HUES64 (cell line): ENCODE data around the gene PEAK1.

ENCODE experiments used
- H3K27ac ChIP-seq: 2 replicates; pipeline ENCODE4 v1.7.0; 2013; ENCODE audit warnings: low read depth, low read length, inconsistent platforms
- H3K27me3 ChIP-seq: 2 replicates; pipeline ENCODE4 v1.6.1; 2013; ENCODE audit warnings: mild to moderate bottlenecking, low read length; ENCODE audit not compliant: insufficient read depth
- H3K36me3 ChIP-seq: 2 replicates; pipeline ENCODE4 v1.6.1; 2013; ENCODE audit warnings: mild to moderate bottlenecking, low read length; ENCODE audit not compliant: insufficient read depth
- H3K4me1 ChIP-seq: 2 replicates; pipeline ENCODE4 v1.6.1; 2013; ENCODE audit warnings: mild to moderate bottlenecking, low read length, moderate library complexity; ENCODE audit not compliant: insufficient read depth
- H3K4me3 ChIP-seq: 2 replicates; pipeline ENCODE4 v1.5.1; 2013; ENCODE audit warnings: mild to moderate bottlenecking, low read length, moderate library complexity
- H3K9ac ChIP-seq: 2 replicates; pipeline ENCODE4 v1.6.1; 2013; ENCODE audit warnings: mild to moderate bottlenecking, low read depth, low read length
- H3K9me3 ChIP-seq: 2 replicates; pipeline ENCODE4 v1.6.1; 2013; ENCODE audit warnings: low read depth, low read length; ENCODE audit not compliant: insufficient read depth
- WGBS: fragments of 150-250, 120-280 bp; methylation state at CpG from one replicate; pipeline ENCODE4 v1.1.7; 2013; ENCODE audit warnings: missing lambda C conversion rate; 5-methylcytosine and 5-hydroxymethylcytosine counted together

The PEAK1 gene

DNA sequence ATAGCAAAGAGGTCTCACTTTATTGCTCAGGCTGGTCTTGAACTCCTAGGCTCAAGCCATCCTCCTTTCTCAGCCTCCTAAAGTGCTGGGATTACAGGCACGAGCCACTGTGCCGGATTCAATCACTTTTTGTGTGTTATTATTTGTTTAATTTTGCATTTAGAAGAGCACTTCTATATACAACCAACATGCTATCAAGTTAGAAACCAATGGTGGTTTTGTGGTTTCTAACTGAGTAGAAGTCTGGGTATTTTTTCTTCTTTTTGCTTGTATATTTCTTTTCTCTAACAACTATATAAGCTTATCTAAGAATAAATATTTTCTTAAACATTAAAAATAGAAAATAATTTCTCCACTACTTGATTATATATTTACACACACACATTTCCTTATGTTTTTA, 86.7 kb downstream of the PEAK1 start:
- no peaks in the 10 kb centered on the region for H3K27me3 ChIP-seq
- no peaks in the 10 kb centered on the region for H3K36me3 ChIP-seq
- no CpG with 5 or more reads among the region's 2 CpGs for WGBS
- no peaks in the 10 kb centered on the region for H3K9me3 ChIP-seq
- no peak overlapping the region for H3K27ac ChIP-seq
- H3K4me1 ChIP-seq: peaks cover 15% of the 10 kb centered on the region
- no peak overlapping the region for H3K4me3 ChIP-seq
- H3K9ac ChIP-seq: no peak overlapping the region

DNA sequence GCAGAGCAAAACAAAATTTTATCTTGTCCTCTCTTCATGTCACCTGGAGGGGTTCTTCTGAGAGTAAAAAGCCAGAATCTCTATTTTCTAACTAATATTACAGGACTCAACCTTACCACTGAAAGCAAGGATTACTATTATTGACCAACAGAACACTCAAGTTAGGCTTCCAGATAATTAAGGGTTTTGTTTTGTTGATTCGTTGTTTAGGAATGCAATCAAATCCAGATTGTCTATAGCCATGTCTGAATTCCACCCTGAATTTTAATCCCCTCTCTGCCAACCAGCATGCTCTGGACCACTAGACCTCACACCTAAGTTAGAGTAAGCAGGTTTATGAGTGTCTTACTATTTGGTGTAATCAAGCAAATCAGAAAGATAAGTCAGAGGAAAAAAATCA, 90.7 kb downstream of the PEAK1 start:
- Histone ChIP-seq H3K9me3 (no peaks in the 10 kb centered on the region), H3K4me3 (no peak overlapping the region), H3K27ac (no peak overlapping the region), H3K4me1 (peaks cover 18% of the 10 kb centered on the region), H3K36me3 (no peaks in the 10 kb centered on the region), H3K9ac (no peak overlapping the region), H3K27me3 (no peaks in the 10 kb centered on the region)
- 100% methylated on average over 1 of the region's 1 CpG for WGBS

DNA sequence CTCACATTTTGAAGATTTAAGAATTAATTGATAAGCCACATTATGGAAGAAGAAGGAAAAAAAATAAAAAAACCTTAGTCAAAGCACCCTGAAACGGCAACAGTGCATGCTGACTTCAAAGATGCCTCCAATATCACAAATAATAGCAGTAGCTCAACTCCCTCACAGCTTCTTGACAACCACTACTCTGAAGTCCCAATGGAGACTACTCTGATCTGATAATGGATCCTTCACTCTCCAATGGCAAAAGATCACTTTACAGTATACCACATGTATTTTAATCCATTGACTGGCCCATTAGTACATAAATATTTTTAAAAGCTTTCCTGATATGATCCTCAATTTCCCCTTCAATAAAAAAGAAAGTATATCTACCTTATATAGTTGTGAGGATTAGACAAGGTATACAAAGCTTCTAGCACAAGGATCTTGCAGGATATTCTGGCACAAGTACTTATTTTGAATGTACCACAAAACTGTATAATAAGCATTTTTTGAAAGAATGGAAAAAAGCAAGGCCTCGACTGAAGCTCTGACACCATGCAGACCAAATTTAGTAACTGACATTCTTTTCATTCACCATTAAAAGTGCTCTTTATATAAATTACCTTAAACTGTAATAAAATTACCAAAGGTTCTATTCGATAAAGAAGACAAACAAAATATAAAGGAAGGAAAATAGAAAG, 91.9 kb downstream of the PEAK1 start:
- WGBS: 90% methylated on average over 2 of the region's 3 CpGs

DNA sequence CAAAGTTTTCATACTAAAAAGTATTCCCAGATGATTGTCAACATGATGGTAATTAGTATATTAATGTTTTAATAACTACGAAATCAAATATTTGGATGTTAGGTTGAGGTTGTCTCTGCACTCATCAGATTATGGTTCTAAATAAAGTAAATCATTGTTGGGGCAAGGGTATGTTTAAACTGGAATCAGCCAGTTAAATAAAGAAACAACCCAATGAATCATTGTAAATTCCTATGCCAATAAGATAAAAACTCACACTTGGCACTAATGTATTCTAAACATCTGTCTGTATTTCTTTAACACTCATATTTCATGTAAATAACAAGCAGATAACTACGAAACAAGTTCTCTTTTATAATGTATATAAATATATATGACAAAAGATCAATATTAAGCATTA, 92.7 kb downstream of the PEAK1 start:
- Histone ChIP-seq H3K4me3 (no peak overlapping the region), H3K27ac (no peak overlapping the region), H3K9ac (no peak overlapping the region), H3K4me1 (peaks cover 18% of the 10 kb centered on the region), H3K36me3 (no peaks in the 10 kb centered on the region), H3K9me3 (no peaks in the 10 kb centered on the region), H3K27me3 (no peaks in the 10 kb centered on the region)
- 100% methylated on average over 1 of the region's 2 CpGs for WGBS

More for the DNA sequence above, 91.9 kb downstream of the PEAK1 start:
- Histone ChIP-seq H3K27ac (no peak overlapping the region), H3K4me1 (peaks cover 18% of the 10 kb centered on the region), H3K9ac (no peak overlapping the region), H3K27me3 (no peaks in the 10 kb centered on the region), H3K4me3 (no peak overlapping the region), H3K36me3 (no peaks in the 10 kb centered on the region), H3K9me3 (no peaks in the 10 kb centered on the region)

DNA sequence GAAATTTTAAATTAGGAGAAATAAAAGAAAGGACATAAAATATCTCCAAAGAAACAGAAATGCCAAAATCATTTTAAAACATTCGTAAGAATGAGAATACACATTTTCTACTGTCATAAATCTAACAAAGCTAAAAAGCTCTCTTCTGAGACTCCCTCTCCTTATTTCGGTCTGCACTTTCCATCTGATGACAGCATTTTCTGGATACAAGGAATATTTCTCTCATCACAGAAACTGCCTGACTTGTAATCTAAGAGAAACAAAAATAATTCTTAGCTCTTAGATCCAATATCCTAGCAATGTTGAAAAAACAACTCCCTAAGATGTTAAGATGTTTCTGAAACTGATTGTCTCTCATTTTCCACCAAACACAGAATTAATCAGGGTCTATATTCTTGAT, 93.5 kb downstream of the PEAK1 start:
- Histone ChIP-seq H3K4me3 (no peak overlapping the region), H3K9ac (no peak overlapping the region), H3K27me3 (no peaks in the 10 kb centered on the region), H3K36me3 (no peaks in the 10 kb centered on the region), H3K9me3 (no peaks in the 10 kb centered on the region), H3K27ac (no peak overlapping the region), H3K4me1 (peaks cover 18% of the 10 kb centered on the region)
- 90% methylated on average over 2 of the region's 2 CpGs for WGBS

DNA sequence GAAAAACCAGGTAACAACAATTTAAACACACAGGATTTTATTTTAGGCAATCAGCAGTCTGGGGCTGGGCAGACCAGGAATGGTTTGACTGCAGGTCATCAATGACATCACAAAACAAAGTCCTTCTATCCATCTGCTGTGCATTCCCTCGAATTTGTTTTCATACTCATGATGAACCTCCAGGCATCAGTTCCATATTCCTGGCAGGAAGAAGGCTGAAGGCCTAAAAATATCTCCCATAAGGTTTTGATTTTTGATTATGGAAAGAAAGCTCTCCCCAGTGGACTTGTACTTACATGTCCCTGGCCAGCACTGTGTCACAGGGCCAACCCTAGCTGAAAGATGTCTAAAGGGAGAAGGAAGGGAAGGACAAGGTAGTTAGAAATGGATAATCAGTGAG, 107.4 kb downstream of the PEAK1 start:
- Histone ChIP-seq H3K27me3 (no peaks in the 10 kb centered on the region), H3K27ac (no peak overlapping the region), H3K4me1 (peaks cover 7% of the 10 kb centered on the region), H3K36me3 (no peaks in the 10 kb centered on the region), H3K9me3 (no peaks in the 10 kb centered on the region), H3K9ac (no peak overlapping the region), H3K4me3 (no peak overlapping the region)
- 95% methylated on average over 1 of the region's 1 CpG for WGBS

DNA sequence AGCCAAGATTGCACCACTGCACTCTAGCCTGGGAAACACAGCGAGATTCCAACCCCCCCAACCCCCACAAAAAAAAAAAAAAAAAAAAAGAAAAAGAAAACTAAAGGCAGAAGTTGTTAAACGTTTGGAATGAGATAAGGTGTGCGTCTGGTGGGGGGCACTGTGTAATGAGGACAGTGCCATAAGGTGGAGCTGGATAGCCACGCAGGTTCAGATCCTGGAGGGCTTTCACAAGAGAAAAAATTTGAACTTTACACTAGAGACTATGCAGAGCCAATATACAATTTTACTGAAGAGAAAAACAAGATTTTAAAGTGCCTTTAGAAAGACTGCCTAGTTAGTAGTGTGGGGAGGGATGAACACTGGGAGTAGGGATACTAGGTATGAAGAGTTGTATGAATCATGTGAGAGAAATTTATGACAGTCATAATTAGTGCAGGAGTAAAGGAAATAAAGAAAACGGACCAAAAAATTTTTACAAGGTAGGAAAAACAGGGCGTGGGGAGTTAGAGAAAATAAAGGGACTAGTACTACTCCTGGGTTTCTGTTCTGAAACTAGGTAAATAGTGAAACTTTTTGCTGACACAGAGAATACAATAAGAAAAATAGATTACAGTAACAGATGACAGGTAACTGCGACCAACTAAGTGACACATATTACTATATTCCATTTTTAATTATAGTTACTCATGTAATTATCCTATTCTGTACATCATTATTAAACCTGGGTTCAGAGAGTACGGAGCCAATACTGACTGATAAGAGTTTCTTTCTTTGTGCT, 108.1 kb downstream of the PEAK1 start:
- Histone ChIP-seq H3K9me3 (no peaks in the 10 kb centered on the region), H3K9ac (no peak overlapping the region), H3K27ac (no peak overlapping the region), H3K4me1 (peaks cover 13% of the 10 kb centered on the region), H3K36me3 (no peaks in the 10 kb centered on the region), H3K27me3 (no peaks in the 10 kb centered on the region), H3K4me3 (no peak overlapping the region)
- 87% methylated on average over 5 of the region's 8 CpGs for WGBS

DNA sequence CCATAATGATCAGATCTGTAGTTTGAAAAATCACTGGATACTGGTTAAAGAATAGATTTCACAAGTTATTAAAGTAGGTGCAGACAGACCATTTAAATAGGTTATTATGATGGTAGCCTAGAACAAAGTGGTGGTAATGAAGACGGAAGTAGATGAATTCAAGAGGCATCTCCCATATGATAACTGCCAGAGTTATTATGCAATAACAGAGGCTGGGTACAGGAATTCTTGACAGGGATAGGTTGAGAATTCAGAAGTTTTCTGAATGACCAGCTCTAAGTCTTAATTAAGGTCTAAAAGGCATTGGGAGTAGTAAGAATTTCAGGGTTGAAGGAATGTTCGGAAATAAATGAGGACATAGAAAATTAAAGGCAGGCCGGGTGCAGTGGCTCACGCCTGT, 108.9 kb downstream of the PEAK1 start:
- Histone ChIP-seq H3K9me3 (no peaks in the 10 kb centered on the region), H3K36me3 (no peaks in the 10 kb centered on the region), H3K9ac (no peak overlapping the region), H3K27me3 (no peaks in the 10 kb centered on the region), H3K4me3 (no peak overlapping the region), H3K27ac (no peak overlapping the region), H3K4me1 (peaks cover 17% of the 10 kb centered on the region)
- WGBS: 92% methylated on average over 4 of the region's 4 CpGs

DNA sequence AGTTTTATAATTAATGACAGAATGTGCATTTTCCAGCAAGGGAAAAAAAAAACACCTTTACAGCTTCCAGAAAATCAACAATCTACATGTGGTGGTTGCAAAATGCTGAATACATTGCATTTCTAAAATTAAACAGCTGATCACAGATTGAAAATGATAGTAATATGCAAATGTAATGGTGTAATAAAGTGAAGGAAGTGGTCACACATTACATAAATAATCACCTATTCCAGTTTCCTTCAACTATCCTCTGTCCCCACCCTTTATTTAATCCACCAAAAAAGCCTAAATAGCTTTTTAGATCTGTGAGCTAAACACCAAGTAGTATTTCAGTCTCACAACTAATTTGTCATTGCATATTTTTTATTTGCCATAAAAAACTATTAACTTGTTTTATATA, 110.5 kb downstream of the PEAK1 start:
- H3K9me3 ChIP-seq: no peaks in the 10 kb centered on the region
- H3K27ac ChIP-seq: no peak overlapping the region
- H3K27me3 ChIP-seq: no peaks in the 10 kb centered on the region
- H3K9ac ChIP-seq: no peak overlapping the region
- H3K4me3 ChIP-seq: no peak overlapping the region
- no peaks in the 10 kb centered on the region for H3K36me3 ChIP-seq
- peaks cover 20% of the 10 kb centered on the region for H3K4me1 ChIP-seq

DNA sequence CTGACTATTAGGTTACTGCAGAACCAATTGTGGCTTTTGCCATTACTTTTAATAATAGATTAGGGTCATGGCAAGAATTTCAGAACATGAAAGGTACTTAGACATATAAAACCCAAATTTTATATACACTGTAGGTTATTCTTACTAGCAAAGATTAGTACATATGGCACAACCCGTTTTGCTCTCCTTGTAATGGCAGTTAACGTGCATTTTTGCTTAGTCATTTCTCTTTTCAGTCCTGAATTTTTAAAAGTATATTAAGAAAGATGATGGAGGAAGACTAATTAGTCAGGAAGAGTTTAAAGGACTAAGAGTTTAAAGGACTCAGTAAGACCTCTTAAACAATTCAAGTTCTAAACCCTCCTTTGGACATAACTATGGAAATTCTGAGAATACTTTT, 114.0 kb downstream of the PEAK1 start:
- H3K4me1 ChIP-seq: peaks cover 20% of the 10 kb centered on the region
- no peak overlapping the region for H3K4me3 ChIP-seq
- H3K27ac ChIP-seq: no peak overlapping the region
- 93% methylated on average over 2 of the region's 2 CpGs for WGBS
- H3K36me3 ChIP-seq: no peaks in the 10 kb centered on the region
- H3K27me3 ChIP-seq: no peaks in the 10 kb centered on the region
- no peak overlapping the region for H3K9ac ChIP-seq
- no peaks in the 10 kb centered on the region for H3K9me3 ChIP-seq

DNA sequence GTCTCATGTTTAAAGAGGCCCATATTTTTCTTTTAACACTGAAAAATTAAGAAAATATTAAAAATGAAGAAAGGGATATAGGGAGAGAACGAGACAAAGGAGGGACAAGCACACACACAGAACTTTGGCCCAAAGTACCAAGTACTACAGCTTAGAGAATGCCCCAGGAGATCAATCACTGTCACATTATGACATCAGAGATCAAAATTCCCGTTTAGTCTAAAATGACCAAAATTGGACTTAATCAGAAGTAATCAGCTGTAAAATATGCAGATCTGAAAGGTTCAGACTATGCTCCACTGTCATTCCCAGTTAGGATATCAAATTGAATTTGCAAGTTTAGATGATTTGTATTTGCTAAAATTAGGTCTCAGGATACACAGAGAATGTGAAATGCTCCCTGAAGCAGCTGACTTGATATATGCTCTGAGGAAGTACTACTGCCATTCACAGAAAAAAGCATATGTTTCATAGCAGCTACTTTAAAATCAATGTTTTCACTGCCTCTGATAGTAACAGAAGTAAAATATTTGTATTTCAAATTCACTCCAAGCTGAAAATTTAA, 123.0 kb downstream of the PEAK1 start:
- 96% methylated on average over 1 of the region's 2 CpGs for WGBS
- Histone ChIP-seq H3K27ac (no peak overlapping the region), H3K4me3 (no peak overlapping the region)

More for the DNA sequence above, 123.0 kb downstream of the PEAK1 start:
- no peak overlapping the region for H3K9ac ChIP-seq
- no peaks in the 10 kb centered on the region for H3K36me3 ChIP-seq
- no peaks in the 10 kb centered on the region for H3K4me1 ChIP-seq
- H3K27me3 ChIP-seq: no peaks in the 10 kb centered on the region
- H3K9me3 ChIP-seq: no peaks in the 10 kb centered on the region
